SU-DHL-6 (cell line): ENCODE results near the gene SRSF7.
"Not testable (repeated sequence)": the region's sequence is repeated elsewhere in the genome, so short reads cannot be mapped to it uniquely, and the experiment has no call there.

Source experiments
- H2AFZ ChIP-seq: fragments of 200-600 bp; sonication (generic); 2 replicates; pipeline ENCODE4 v1.6.1; 2014; ENCODE audit warnings: low read depth, mild to moderate bottlenecking, moderate library complexity, mixed read lengths, antibody characterized with exemption, low read length; ENCODE audit not compliant: severe bottlenecking
- H3F3A ChIP-seq: fragments of 200-600 bp; shearing (Covaris generic); 2 replicates; pipeline ENCODE4 v1.6.0; 2016; ENCODE audit warnings: antibody characterized with exemption, mild to moderate bottlenecking; ENCODE audit not compliant: insufficient read depth
- H3K27ac ChIP-seq: fragments of 200-600 bp; sonication (generic); 2 replicates; pipeline ENCODE4 v1.5.1; 2016; ENCODE audit warnings: low read depth, mild to moderate bottlenecking, low read length, moderate library complexity, mixed read lengths
- H3K27me3 ChIP-seq: fragments of 200-600 bp; sonication (generic), shearing (Covaris generic); 2 replicates; pipeline ENCODE4 v1.6.0; 2014; ENCODE audit warnings: mild to moderate bottlenecking, low read length
- H3K36me3 ChIP-seq: fragments of 200-600 bp; sonication (generic); 2 replicates; pipeline ENCODE4 v1.6.1; 2014; ENCODE audit warnings: mild to moderate bottlenecking, low read length, mixed read lengths
- H3K4me2 ChIP-seq: fragments of 300-600, 200-600 bp; shearing (Covaris generic), sonication (generic); 2 replicates; pipeline ENCODE4 v1.6.0; 2014; ENCODE audit warnings: low read length, low read depth, mild to moderate bottlenecking; ENCODE audit not compliant: poor library complexity, severe bottlenecking
- H3K4me3 ChIP-seq: fragments of 200-600 bp; sonication (generic); 2 replicates; pipeline ENCODE4 v1.5.1; 2014; ENCODE audit warnings: antibody characterized with exemption, low read length, mild to moderate bottlenecking, mixed read lengths; ENCODE audit not compliant: insufficient read depth, poor library complexity, severe bottlenecking
- H3K79me2 ChIP-seq: fragments of 200-600 bp; sonication (generic); 2 replicates; pipeline ENCODE4 v1.6.1; 2014; ENCODE audit warnings: mild to moderate bottlenecking, low read length, moderate library complexity; ENCODE audit not compliant: insufficient read depth
- H3K9ac ChIP-seq: fragments of 200-600 bp; sonication (generic); 2 replicates; pipeline ENCODE4 v1.7.0; 2014; ENCODE audit warnings: mild to moderate bottlenecking, low read length
- H3K9me2 ChIP-seq: fragments of 200-600 bp; sonication (generic); replicated peaks from 2 replicates; pipeline ENCODE4 v1.6.1; 2014; ENCODE audit warnings: low read length; ENCODE audit not compliant: insufficient read depth
- H3K9me3 ChIP-seq: fragments of 200-600 bp; sonication (generic); 2 replicates; pipeline ENCODE4 v1.6.1; 2014; ENCODE audit warnings: low read length, mixed read lengths; ENCODE audit not compliant: insufficient read depth
- H4K20me1 ChIP-seq: fragments of 200-600 bp; sonication (generic); 2 replicates; pipeline ENCODE4 v1.6.1; 2014; ENCODE audit warnings: low read depth, mild to moderate bottlenecking, antibody characterized with exemption, low read length, moderate library complexity, mixed read lengths
- CTCF ChIP-seq: fragments of 200-600 bp; sonication (generic); IDR thresholded peaks from one replicate; pipeline ENCODE4 v1.5.1; 2017; ENCODE audit warnings: antibody characterized with exemption, mild to moderate bottlenecking, low read length, moderate library complexity; ENCODE audit not compliant: insufficient read depth, poor library complexity, severe bottlenecking
- EZH2phosphoT487 ChIP-seq: fragments of 200-600 bp; sonication (generic), shearing (Covaris generic); conservative IDR thresholded peaks from 2 replicates; pipeline ENCODE4 v1.6.1; 2018; ENCODE audit warnings: mild to moderate bottlenecking, antibody characterized with exemption, low read length, moderate library complexity, mixed read lengths

Gene SRSF7

DNA sequence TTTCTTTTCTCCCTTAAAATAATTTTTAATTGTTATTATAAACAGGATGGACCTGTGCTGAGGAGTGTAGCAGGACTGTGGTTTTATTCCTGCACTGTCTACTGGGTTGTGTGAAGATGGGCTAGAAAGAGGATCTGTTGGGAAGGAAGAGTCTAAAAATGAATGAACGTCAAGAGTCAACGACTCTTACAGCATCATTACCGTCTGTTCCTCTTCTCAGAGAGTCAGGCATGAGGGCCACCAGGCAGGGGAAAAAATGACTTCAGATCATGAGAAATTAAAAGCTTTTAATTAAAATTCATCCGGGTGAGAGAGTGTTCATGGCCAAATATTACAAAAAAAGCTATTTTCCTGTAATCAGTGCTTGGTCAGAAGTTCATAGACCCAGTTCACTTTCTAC is 32.6 kb downstream of the SRSF7 start:
- no peaks in the 10 kb centered on the region for H3K27me3 ChIP-seq
- no peaks in the 10 kb centered on the region for H4K20me1 ChIP-seq
- no peaks in the 10 kb centered on the region for H3K9me3 ChIP-seq
- H3F3A ChIP-seq: no peaks in the 10 kb centered on the region
- H3K4me2 ChIP-seq: no peak overlapping the region
- TF ChIP-seq CTCF: no peak
- no peak for TF ChIP-seq EZH2phosphoT487
- no peaks in the 10 kb centered on the region for H3K9me2 ChIP-seq
- H3K79me2 ChIP-seq: no peaks in the 10 kb centered on the region
- no peak overlapping the region for H3K9ac ChIP-seq
- no peak overlapping the region for H2AFZ ChIP-seq
- H3K27ac ChIP-seq: no peak overlapping the region
- H3K36me3 ChIP-seq: no peaks in the 10 kb centered on the region
- no peak overlapping the region for H3K4me3 ChIP-seq

- TF ChIP-seq EZH2phosphoT487 (no peak), CTCF (no peak)
- H3K27ac ChIP-seq: no peak overlapping the region
- H3K79me2 ChIP-seq: no peaks in the 10 kb centered on the region
Measured at GRCh38 chr2:38716185-38716584, 35.0 kb downstream of the SRSF7 start.

DNA sequence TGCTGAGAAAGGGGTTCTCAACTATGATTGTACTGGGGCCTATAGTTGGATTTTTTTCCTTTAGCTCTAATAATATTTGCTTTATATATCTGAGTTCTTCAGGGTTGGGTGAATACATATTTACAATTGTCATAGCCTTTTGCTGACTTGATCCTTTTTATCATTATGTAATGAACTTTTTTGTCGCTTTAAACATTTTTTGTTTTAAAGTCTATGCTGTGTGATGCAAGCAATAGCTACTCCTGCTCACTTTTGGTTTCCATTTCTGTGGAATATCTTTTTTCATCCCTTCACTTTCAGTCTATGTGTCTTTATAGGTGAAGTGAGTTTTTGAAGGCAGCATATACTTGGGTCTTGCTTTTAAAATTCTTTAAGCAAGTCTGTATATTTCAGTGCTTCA is 36.2 kb downstream of the SRSF7 start:
- H3F3A ChIP-seq, H3K79me2 ChIP-seq, H3K27me3 ChIP-seq, H3K27ac ChIP-seq, H4K20me1 ChIP-seq, H3K9me3 ChIP-seq, H2AFZ ChIP-seq, H3K4me3 ChIP-seq, H3K9ac ChIP-seq, H3K4me2 ChIP-seq, H3K9me2 ChIP-seq, H3K36me3 ChIP-seq: not testable (repeated sequence)

More at GRCh38 chr2:38716185-38716584, 35.0 kb downstream of the SRSF7 start:
- Histone ChIP-seq H2AFZ (no peak overlapping the region), H3F3A (no peaks in the 10 kb centered on the region), H4K20me1 (no peaks in the 10 kb centered on the region), H3K9me3 (no peaks in the 10 kb centered on the region), H3K4me3 (no peak overlapping the region), H3K36me3 (no peaks in the 10 kb centered on the region), H3K27me3 (no peaks in the 10 kb centered on the region), H3K9me2 (no peaks in the 10 kb centered on the region), H3K4me2 (no peak overlapping the region), H3K9ac (no peak overlapping the region)

GRCh38 chr2:38713338-38713737 is 37.8 kb downstream of the SRSF7 start:
- Histone ChIP-seq H3K4me2 (no peak overlapping the region), H3K4me3 (no peak overlapping the region), H4K20me1 (no peaks in the 10 kb centered on the region), H3K9me2 (no peaks in the 10 kb centered on the region), H3K9ac (no peak overlapping the region), H2AFZ (no peak overlapping the region), H3K9me3 (no peaks in the 10 kb centered on the region), H3F3A (no peaks in the 10 kb centered on the region), H3K27me3 (no peaks in the 10 kb centered on the region), H3K79me2 (no peaks in the 10 kb centered on the region), H3K27ac (no peak overlapping the region), H3K36me3 (no peaks in the 10 kb centered on the region)
- TF ChIP-seq EZH2phosphoT487 (no peak), CTCF (no peak)
